VCaP (cell line): ENCODE data around the gene AKAP13.

ENCODE experiments used
- H3K27ac ChIP-seq: fragments of 450-650 bp; 2 replicates; pipeline ENCODE4 v1.5.1; 2017
- CTCF ChIP-seq: fragments of 450-650 bp; conservative IDR thresholded peaks from 2 replicates; pipeline ENCODE4 v1.5.1; 2017; ENCODE audit warnings: mild to moderate bottlenecking, moderate library complexity

Gene AKAP13

GRCh38 chr15:85589851-85590250 is 209.4 kb downstream of the AKAP13 start:
- H3K27ac ChIP-seq, result no peak overlapping the region

GRCh38 chr15:85591622-85592021 is 211.2 kb downstream of the AKAP13 start:
- no peak overlapping the region for H3K27ac ChIP-seq
- TF ChIP-seq CTCF, result no peak

More at GRCh38 chr15:85589851-85590250, 209.4 kb downstream of the AKAP13 start:
- no peak for TF ChIP-seq CTCF

DNA sequence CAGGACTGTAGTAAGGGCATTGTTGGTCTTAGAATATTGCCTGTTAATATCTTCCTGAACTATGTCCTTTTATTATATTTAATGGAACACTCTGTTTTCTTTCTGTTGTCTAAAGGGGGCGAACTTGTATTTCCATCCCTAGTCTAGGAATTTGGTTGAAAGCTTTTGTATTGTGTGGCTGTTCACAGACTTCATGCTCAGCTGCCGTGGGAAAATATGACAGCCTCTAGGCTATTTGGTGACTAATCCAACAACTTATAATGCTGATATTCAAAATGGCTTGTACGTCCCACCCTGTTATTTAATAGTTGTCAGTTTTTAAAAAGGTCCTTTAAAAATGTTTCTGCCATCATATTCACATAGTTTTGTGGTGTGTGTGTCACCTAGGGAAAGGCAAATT is 211.7 kb downstream of the AKAP13 start:
- no peak overlapping the region for H3K27ac ChIP-seq
- peak; percentile 45 for TF ChIP-seq CTCF

DNA sequence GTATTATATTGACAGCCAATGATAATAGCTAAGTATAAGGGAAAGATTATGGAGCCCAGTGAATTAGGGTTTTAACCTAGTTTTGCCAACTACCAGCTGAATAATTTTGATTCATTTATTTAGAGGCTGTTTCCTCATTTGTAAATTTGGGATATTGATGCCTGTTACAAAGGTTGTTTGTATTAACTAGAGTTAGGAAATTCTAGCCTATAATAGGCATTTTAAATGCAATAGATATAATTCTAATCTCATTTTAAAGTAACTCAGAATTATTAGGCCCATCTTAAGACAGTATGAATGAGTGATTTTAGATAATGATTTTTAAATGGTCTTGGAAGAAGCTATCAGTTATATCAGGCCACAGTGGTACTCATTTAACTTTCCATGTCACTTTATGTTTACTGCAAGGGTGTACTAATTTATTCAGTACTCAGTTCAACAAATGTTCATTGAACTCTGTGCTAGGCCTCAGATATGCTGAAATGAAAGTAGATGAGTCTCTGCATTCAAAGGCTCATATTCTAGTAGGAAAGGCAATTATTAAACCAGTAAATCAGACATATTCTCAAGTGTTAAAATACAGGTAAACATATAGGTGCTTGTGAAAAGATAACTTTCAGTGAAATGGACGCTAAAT is 213.5 kb downstream of the AKAP13 start:
- TF ChIP-seq CTCF, result no peak
- no peak overlapping the region for H3K27ac ChIP-seq

DNA sequence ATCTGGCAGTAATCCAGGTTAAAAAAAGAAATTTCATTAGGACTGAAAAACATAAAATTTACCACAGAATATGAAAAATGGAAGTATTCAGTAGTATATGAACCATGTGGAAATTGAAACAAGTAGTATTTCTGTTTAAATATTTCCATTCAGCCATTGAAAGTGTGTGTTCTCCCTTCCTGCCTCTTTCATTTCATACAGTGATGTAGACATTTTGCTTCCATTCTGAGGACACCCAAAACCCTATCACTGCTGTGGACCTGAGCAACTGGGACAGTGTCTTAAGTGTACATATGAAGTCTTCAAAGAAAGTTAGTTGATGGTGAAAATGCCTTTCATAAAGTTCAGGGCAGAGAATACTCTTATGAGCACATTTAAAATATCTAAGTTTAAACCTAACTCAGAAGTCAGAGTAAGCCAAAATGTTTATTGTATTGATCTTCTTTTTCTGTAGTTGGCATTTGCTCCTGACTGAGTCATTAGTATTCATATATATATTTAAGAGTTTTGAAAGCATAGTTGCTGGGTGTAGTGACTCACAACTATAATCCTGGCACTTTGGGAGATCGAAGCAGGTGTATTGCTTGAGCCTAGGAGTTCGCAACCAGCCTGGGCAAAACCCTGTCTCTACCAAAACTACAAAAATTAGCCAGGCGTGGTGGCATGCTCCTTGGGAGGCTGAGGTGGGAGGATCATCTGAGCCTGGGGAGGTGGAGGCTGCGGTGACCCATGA is 215.6 kb downstream of the AKAP13 start:
- no peak for TF ChIP-seq CTCF
- H3K27ac ChIP-seq, result no peak overlapping the region

GRCh38 chr15:85597155-85597815 is 216.9 kb downstream of the AKAP13 start:
- H3K27ac ChIP-seq, result no peak overlapping the region
- TF ChIP-seq CTCF, result no peak

- no peak for TF ChIP-seq CTCF
- no peak overlapping the region for H3K27ac ChIP-seq
These were observed 217.8 kb downstream of the AKAP13 start for GRCh38 chr15:85598219-85598618.
